ENCODE results near the gene TTLL7. TPM values are rescaled to one million over a fixed set of nuclear protein-coding genes. Genes with fewer than 3 reads are reported as not detected.

TTLL7 gene
- total RNA-seq, 4 donors from 2014 or later = 1.2 to 16.5 (median 4.1) TPM

DNA sequence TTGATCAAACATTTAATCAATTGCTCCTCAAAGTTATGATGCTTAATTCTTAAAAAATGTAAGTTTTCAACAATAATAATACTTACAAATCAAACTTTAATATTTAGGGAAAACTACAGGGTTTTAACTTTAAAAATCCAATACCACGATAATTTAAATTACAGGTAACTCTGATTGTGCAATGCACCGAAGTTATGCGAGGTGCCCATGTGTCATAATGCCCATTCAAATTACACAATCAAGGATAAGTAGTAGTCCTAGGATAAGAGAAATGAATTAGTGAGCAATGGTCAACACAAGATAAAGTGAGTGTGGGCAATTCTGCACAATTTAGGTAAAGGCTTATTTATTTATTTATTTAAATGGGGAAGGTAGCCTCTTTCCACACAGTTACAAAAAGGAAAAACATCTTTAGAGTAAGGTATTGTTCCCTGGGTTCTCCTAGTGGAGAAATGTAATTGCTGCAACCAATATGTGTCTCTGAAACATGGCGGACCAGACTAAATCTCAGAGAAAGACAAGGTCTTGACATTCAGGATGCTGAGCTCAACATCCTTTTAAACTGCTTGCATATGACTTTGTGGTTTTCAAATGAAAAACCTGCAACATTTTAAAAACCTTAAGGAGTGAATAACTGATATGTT lies 164.2 kb downstream of the TTLL7 start:
- Histone ChIP-seq H3K4me3 (no peak overlapping the region), H3K27me3 (no peaks in the 10 kb centered on the region), H3K9me3 (no peaks in the 10 kb centered on the region), H3K36me3 (no peaks in the 10 kb centered on the region), H3K27ac (no peak overlapping the region), H3K4me1 (no peaks in the 10 kb centered on the region)
- DNase-seq = no peak
- TF ChIP-seq CTCF (IDR thresholded peaks at IDR 0.05) (no peak), POLR2A (IDR thresholded peaks at IDR 0.05) (no peak)

DNA sequence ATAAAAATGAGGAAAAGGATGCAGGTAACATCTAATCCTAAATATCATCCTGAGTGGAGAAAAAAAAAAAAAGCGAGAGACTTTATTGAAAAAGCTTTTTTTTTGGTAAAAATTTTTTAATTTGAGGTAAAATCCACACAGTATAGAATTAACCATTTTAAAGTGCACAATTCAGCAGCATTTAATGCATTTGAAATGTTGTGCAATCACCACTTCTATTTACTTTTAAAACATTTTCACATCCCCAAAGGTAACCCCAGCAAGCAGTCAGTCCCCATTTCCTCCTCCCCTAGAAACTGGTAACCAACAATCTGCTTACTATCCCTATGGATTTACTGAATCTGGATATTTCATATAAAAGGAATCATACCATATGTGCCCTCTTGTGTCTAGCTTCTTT lies 166.7 kb downstream of the TTLL7 start:
- H3K9me3 ChIP-seq = no peaks in the 10 kb centered on the region
- H3K36me3 ChIP-seq = no peaks in the 10 kb centered on the region
- no peaks in the 10 kb centered on the region for H3K4me1 ChIP-seq
- DNase-seq = no peak
- H3K27me3 ChIP-seq = no peaks in the 10 kb centered on the region
- no peak overlapping the region for H3K4me3 ChIP-seq
- TF ChIP-seq POLR2A (IDR thresholded peaks at IDR 0.05) = no peak
- TF ChIP-seq CTCF (IDR thresholded peaks at IDR 0.05) = no peak
- no peak overlapping the region for H3K27ac ChIP-seq

- no peak overlapping the region for H3K4me3 ChIP-seq
- H3K27me3 ChIP-seq = no peaks in the 10 kb centered on the region
- H3K27ac ChIP-seq = no peak overlapping the region
- no peak for TF ChIP-seq POLR2A (IDR thresholded peaks at IDR 0.05)
- no peak for TF ChIP-seq CTCF (IDR thresholded peaks at IDR 0.05)
- no peaks in the 10 kb centered on the region for H3K36me3 ChIP-seq
- H3K4me1 ChIP-seq = no peaks in the 10 kb centered on the region
- no peak for DNase-seq
- H3K9me3 ChIP-seq = no peaks in the 10 kb centered on the region
These were observed 169.8 kb downstream of the TTLL7 start for GRCh38 chr1:83829106-83829505.

DNA sequence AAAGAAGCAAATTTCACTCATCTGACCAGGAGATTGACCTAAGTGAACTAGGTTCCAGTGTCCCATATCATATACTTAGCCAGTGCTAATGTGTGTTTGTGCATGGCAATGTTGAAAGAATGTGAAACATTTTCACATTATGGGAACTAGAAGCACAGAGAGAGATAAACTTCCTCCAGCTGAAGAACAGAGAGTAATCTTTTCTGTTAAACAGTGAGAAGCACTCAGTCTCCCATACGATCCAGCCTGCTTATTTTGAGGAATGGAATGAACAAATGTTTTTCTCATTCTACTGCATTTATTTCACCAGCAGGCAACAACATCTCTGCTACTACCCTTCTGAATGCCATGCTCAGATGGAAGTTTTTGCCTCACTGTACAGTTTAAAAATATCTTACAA lies 170.5 kb downstream of the TTLL7 start:
- no peaks in the 10 kb centered on the region for H3K27me3 ChIP-seq
- TF ChIP-seq CTCF (IDR thresholded peaks at IDR 0.05) = no peak
- no peak for TF ChIP-seq POLR2A (IDR thresholded peaks at IDR 0.05)
- no peak overlapping the region for H3K27ac ChIP-seq
- no peaks in the 10 kb centered on the region for H3K9me3 ChIP-seq
- DNase-seq = no peak
- H3K36me3 ChIP-seq = no peaks in the 10 kb centered on the region
- H3K4me3 ChIP-seq = no peak overlapping the region
- H3K4me1 ChIP-seq = no peaks in the 10 kb centered on the region

GRCh38 chr1:83827741-83828140 lies 171.2 kb downstream of the TTLL7 start:
- no peaks in the 10 kb centered on the region for H3K36me3 ChIP-seq
- DNase-seq = no peak
- H3K27me3 ChIP-seq = no peaks in the 10 kb centered on the region

DNA sequence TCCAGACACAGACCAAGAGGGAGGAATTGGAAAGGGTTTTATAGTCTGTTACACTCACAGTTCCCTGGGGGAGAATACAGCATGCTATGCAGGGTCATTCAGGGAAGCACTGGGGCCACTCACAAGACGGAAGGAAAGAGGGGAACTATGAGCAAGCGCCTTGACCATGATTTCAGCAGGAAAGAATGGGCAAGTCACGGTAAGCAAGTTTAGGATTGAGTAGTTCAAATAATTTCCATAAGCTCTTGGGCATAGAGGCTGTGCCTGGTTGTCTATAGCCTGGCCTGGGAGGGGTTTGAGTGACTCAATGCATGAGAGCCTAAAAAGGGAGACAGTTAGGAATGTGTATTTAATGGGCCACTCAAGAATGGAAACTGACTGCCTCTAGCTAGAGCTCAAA lies 176.7 kb downstream of the TTLL7 start:
- DNase-seq = no peak

More at GRCh38 chr1:83827741-83828140, 171.2 kb downstream of the TTLL7 start:
- Histone ChIP-seq H3K9me3 (no peaks in the 10 kb centered on the region), H3K27ac (no peak overlapping the region), H3K4me3 (no peak overlapping the region), H3K4me1 (no peaks in the 10 kb centered on the region)
- no peak for TF ChIP-seq POLR2A (IDR thresholded peaks at IDR 0.05)

More for the DNA sequence above, 176.7 kb downstream of the TTLL7 start:
- H3K27ac ChIP-seq = no peak overlapping the region
- H3K4me3 ChIP-seq = no peak overlapping the region
- H3K27me3 ChIP-seq = no peaks in the 10 kb centered on the region
- H3K36me3 ChIP-seq = no peaks in the 10 kb centered on the region
- TF ChIP-seq CTCF (IDR thresholded peaks at IDR 0.05) (no peak), POLR2A (IDR thresholded peaks at IDR 0.05) (no peak)
- no peaks in the 10 kb centered on the region for H3K4me1 ChIP-seq
- no peaks in the 10 kb centered on the region for H3K9me3 ChIP-seq

Data from Peyer's patch (tissue), 4 donors.